HG03442 (cell line): Measurements from ENCODE around the gene WDR90.

Experiments used
- ATAC-seq: cut with Tn5 transposase; IDR thresholded peaks from one replicate; pipeline ENCODE4 v1.9.1; 2021; ENCODE audit warnings: mild to moderate bottlenecking, moderate library complexity; ENCODE audit not compliant: unreplicated experiment

The WDR90 gene

DNA sequence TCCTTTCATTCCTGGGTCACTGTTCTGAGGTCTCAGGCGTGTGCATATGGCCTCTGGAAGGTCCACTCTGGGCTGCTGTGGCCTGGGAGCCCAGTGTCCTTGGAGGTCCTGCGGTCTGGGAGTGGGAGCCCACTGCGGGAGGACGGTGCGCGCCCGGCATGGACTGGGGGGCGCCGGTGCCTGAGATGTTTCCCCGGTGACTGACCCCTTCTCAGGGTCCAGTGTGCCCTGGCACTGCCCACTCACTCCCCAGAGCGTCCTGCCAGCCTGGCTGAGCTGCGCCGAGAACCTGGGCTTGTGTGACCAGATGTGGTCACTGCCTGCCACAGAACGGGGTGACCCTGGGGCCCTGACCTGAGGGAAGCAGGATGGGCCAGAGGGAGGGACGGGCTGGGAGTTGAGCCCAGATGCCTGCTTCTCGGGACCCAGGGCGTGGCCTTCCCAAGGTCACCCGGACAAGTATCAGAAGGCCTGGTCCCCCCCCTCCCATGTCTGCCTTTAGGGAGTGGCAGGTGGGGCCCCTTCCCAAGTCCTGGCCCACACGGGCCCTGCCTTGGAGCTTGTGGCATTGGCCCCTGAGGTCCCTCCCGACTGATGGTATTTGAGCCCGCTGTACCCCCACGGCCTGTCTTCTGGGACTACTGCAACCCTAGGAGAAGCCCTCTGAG lies 25.2 kb downstream of the WDR90 start:
- ATAC-seq, result no peak

DNA sequence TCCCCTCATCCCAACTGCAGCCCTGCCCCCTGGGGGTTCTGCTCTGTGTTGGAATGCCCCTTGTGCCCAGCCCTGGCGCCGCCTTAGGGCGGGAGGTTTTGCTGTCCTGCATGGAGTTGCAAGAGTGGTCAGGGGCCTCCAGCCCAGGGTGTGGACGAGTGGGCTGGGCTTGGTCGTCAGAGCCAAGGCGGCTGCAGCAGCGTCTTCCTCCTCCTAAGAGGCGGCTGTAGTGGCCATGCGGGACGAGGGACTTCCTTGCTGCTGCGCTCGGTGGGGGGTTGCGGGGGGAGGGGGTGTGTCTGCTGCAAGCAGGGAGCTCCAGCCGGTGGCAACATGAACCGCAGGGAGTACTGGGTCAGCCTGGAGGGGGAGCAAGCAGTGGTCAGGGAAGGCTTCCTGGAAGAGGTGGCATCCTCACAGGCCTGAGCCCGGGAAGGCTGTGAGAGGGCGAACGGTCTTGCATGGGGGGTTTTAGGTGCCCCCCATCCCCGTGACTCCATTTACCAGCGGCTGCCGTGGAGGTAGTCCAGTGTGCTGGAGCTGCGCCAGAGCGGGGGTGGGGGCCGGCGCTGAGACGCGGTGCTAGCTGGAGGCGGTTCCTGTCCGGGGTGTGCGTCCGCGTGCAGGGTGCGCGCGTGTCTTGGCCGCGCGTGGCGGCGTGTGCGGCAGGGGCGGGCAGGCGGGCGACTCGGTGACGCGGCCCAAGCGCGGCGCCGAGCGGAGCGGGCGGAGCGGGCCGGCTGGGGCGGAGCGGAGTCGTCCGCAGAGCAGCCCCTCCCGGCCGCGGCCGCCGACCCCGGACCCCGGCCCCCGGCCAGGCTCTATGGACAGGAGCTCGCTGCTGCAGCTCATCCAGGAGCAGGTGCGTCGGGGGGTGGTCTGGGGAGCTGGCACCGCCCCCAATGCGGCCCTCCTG lies 26.1 kb downstream of the WDR90 start, which contains the start of gene RHBDL1:
RHBDL1 (plus strand) TSS at position 704 of the 916 bp plus-strand sequence; CDS start at position 824, 120 bp downstream.
- ATAC-seq, result no peak

DNA sequence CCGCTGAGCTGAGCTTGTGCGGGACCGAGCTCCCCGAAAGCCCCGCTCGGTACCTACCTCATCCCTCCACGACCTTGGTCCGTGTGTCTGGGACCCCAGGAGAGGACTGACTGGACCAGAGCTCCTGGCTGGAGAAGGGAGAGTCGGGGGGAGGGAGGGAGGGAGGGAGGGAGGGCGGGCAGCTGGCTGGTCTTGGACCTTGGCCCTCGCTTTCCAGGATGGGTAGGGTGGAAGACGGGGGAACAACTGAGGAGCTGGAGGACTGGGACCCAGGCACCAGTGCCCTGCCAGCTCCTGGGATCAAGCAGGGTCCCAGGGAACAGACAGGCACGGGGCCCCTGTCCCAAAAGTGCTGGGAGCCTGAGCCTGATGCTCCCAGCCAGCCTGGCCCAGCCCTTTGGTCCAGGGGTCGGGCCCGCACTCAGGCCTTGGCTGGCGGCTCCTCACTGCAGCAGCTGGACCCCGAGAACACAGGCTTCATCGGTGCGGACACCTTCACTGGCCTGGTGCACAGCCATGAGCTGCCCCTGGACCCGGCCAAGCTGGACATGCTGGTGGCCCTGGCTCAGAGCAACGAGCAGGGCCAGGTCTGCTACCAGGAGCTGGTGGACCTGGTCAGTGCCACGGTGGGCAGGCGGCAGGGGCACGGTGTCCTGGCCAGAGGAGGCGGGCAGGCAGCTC lies 26.9 kb downstream of the WDR90 start:
- ATAC-seq, result no peak

DNA sequence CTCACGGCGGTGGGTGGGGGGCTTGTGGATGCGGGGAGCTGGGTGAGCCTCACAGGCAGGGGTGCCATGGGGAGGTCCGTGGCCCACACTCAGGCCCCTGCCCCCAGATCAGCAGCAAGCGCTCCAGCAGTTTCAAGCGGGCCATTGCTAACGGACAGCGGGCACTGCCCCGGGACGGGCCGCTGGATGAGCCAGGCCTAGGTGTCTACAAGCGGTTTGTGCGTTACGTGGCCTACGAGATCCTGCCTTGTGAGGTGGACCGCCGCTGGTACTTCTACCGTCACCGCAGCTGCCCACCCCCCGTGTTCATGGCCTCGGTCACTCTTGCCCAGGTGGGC lies 27.4 kb downstream of the WDR90 start:
- ATAC-seq, result no peak

DNA sequence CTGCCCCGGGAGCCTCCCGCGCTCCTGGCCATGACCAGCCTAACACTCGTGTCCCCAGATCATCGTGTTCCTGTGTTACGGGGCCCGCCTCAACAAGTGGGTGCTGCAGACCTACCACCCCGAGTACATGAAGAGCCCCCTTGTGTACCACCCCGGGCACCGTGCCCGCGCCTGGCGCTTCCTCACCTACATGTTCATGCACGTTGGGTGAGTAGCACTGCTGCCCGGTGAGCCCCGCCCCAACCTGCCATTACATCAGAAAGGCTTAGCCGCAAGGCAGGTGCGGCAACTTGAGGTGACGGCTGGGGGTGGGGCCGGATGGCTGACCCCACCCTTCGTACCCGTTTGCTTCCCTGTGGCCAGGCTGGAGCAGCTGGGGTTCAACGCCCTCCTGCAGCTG lies 27.7 kb downstream of the WDR90 start:
- ATAC-seq, result no peak

DNA sequence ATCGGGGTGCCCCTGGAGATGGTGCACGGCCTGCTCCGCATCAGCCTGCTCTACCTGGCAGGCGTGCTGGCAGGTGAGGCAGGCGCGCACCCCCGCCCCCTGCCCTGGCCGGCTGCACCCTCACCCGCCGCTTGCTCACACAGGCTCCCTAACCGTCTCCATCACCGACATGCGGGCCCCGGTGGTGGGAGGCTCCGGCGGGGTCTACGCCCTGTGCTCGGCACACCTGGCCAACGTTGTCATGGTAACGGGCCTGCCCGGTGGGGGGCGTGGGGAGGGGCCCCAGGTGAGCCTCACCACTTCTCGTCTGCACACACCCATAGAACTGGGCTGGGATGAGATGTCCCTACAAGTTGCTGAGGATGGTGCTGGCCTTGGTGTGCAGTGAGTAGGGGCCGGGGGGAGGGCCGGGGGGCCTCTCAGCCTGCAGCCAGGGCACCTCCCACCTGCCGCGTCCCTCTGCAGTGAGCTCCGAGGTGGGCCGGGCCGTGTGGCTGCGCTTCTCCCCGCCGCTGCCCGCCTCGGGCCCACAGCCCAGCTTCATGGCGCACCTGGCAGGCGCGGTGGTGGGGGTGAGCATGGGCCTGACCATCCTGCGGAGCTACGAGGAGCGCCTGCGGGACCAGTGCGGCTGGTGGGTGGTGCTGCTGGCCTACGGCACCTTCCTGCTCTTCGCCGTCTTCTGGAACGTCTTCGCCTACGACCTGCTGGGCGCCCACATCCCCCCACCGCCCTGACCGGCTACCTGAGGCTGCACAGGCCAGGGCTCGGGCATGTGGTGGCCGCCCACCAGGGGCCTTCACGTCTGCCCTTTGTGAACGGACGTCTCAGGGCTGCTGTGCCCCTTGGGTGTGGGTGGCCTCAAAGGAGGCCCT lies 28.4 kb downstream of the WDR90 start:
- ATAC-seq, result no peak

DNA sequence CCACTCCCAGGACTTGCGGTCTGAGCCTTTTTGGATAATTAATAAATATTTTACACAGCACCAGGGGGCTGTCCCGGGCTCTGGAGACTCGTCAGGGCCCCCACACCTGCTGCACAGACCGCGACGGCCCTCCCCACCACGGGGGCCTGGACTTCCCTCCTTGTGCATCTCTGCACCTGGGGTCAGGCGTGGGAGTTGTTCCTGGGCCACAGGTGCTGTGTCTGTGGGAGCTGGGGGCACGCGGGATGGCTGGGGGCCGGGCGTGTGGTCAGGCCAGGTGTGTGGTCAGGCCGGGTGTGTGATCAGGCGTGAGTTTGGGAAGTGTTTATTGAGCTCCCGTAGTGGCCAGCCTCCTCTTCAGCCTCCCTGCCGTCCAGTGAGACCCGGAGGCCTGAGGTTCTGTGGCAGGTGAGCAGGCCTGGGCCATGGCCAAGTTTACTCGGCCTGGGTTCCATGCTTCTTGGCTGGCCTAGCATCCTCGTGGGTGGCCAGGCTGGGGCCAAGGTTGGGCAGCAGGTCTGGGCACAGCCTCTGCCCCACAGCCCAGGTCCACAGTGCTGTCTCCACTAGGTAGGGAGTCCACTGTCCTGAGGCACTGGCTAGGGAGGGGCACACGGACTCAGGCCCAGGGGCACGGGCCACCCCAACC lies 29.2 kb downstream of the WDR90 start:
- ATAC-seq, result no peak

DNA sequence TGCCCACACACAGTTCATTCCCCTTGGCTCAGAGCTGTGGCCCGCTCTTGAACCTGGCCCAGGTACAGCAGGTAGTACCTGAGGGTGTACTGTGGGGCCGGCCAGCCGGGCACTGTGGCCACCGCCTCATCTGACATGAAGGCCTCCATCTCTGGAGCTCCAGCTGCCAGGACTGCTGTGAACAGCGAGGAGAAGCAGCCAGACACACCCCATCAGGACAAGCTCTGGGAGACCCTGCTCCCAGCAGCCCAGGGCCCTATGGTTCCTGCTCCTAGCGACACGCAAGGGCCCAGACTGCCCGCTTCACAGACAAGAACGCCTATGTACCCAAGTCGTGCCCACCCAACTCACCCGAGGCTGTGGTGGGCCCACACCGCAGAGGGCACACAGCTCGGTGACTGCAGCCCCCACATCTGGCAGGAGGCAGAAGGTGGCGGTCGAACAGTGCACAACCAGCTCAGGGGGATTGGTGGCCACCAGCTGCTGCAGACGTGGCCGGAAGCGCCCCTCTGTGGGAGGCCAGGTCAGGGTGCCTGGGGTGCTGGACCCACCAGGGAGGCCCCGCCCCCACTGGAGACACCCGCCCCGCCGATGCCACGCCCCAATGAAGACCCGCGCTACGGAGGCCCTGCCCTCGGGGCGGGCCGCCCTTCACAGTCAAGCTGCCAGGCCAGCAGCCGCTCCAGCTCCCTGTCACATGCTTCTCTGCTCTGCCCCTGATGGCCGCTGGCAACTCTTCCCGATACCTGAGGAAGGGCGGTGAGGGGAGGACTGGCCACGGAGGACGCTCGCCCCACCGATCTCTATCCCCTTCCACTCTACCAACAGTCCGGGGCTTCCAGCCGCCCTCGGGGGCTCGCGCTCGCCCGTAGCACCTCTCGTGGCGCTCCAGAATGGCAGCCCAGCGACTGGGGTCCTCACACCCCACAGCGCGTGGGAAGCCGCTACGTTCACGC lies 30.0 kb downstream of the WDR90 start:
- no peak for ATAC-seq

DNA sequence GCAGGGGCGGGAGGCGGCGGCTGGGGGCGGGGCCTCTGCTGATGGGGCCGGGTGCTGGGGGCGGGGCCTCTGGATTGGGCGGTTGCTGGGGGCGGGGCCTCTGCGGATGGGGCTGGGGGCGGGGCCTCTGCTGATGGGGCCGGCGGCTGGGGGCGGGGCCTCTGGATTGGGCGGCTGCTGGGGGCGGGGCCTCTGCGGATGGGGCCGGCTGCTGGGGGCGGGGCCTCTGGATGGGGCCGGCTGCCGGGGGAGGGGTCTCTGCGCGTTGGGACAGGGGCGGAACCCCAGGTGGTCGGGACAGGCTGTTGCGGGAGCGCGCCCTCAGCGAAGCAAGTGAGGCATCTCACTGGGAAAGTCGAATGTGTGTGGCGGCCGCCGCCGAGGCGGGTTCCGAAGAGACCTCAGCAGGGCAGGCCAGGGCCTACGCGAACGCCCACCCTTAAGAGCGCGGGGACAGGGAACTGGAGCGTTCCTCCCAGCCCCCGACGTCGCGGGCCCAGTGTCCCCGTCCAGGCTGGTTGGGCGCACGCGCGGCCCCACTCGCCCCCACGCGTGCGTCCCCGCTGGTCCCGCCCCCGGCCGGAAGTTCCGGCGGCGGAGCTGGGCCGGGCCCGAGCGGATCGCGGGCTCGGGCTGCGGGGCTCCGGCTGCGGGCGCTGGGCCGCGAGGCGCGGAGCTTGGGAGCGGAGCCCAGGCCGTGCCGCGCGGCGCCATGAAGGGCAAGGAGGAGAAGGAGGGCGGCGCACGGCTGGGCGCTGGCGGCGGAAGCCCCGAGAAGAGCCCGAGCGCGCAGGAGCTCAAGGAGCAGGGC lies 30.9 kb downstream of the WDR90 start, which contains the start of gene STUB1:
STUB1 (plus strand) TSS at position 597 of the 811 bp plus-strand sequence; CDS start at position 713, 116 bp downstream.
- ATAC-seq, result peak; percentile 33

DNA sequence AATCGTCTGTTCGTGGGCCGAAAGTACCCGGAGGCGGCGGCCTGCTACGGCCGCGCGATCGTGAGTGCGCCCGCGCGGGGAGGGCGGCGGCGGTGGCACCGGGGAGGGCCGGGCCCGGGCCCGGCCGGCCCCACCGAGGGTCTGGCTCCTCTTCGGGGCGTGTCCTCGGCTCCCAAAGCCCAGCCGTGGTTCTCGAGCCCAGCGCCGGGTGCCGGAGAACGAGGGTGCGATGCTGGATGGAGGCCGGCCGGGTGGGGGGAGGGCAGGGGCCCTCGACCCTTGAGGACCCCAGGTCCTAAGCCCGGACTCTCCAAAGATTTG lies 31.4 kb downstream of the WDR90 start:
- ATAC-seq, result no peak

DNA sequence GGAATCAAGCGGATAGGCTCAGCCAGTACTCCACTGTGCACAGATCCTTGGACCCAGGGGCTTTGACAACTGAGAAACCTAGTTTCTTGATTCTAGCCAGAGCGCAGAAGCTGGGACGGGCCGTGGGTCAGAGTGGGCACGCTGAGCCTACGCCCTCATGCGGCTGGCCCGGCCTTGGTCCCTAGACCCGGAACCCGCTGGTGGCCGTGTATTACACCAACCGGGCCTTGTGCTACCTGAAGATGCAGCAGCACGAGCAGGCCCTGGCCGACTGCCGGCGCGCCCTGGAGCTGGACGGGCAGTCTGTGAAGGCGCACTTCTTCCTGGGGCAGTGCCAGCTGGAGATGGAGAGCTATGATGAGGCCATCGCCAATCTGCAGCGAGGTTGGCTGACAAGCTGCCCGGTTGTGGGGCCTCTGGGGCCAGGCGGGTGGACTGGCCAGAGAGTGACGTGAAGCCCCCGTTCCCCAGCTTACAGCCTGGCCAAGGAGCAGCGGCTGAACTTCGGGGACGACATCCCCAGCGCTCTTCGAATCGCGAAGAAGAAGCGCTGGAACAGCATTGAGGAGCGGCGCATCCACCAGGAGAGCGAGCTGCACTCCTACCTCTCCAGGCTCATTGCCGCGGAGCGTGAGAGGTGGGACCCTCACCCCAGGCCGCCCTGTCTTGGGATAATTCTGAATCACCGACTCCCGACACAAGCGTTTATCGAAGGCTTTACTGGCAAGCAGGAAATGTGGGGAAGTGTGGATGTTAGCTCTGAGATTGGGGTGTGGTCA lies 32.0 kb downstream of the WDR90 start:
- no peak for ATAC-seq

DNA sequence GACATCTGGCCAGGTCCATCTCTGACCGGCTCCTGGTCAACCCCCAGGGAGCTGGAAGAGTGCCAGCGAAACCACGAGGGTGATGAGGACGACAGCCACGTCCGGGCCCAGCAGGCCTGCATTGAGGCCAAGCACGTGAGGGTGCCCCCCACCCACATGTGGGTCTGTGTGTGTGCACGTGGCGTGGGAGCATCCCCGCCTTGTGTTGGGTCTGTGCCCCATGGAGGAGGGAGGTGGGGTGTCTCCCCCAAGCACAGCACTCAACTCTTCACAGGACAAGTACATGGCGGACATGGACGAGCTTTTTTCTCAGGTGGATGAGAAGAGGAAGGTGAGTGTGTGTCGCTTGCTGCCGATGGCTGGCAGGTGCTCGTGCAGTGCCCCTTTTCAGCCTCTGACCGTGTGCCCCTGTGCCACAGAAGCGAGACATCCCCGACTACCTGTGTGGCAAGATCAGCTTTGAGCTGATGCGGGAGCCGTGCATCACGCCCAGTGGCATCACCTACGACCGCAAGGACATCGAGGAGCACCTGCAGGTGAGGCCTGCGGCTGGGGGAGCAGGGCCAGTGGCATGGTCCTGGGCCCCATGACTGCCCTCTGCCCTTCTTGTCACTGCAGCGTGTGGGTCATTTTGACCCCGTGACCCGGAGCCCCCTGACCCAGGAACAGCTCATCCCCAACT lies 32.7 kb downstream of the WDR90 start:
- ATAC-seq, result no peak

DNA sequence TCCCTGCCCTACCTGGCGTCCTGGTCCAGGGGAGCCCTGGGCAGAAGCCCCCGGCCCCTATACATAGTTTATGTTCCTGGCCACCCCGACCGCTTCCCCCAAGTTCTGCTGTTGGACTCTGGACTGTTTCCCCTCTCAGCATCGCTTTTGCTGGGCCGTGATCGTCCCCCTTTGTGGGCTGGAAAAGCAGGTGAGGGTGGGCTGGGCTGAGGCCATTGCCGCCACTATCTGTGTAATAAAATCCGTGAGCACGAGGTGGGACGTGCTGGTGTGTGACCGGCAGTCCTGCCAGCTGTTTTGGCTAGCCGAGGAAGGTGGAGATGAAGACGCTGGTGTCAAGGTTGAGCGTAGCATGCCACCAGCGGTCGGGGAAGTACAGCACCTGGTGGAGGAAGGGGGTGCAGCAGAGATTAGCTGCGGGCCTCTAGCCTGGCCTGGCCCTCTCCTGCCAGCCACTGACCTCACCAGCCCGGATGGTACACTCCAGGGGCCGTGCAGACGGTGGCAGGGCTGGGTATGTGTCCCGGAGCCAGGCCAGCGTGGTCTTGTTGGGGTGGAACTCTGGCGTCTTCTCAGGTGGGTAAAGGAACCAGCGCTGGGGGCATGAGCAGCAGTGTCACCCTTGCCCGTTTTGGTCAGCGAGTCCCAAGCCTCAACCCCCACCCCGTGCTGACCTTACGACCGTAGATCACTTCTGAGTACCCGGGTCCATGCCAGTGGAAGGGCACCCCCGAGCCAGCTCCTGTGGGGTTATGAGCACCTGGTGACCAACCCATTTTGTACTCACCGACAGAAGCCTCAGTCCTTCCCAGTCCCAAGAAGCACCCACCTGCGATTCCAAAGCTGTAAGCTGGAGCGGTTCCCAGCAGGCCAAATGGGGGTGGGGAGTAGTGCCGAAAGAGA lies 33.6 kb downstream of the WDR90 start:
- no peak for ATAC-seq

DNA sequence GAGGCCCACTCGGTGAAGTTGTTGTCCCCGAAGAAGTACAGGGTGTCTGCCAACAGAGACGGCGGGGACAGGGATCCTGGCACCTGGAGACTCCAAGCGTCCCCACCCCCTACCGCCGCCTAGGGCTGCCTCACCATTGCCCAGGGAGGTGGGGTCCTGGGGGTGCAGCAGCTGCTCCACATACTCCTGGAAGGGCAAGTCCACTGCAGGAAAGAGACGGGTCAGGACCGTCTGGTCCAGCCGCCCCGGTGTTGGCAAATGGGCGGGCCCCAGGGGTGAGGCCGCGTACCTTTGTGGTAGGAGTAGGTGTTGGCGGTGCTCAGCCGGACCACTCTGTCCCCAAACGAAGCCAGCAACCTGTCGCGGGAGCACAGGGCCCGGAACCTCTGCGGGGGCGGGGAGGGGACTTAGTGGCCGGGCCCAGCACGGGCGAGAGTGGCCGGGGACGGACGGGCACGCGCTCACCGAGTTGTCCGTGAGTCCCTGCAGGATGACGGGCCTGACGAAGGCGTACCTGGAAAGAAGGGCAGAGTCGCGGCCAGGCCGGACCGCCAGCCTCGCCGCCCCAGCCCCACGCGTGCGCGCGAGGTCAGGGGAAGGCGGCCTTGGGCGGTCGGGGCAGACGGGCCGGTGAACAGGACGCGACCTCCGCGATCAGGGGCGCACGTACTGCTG lies 34.4 kb downstream of the WDR90 start:
- no peak for ATAC-seq

DNA sequence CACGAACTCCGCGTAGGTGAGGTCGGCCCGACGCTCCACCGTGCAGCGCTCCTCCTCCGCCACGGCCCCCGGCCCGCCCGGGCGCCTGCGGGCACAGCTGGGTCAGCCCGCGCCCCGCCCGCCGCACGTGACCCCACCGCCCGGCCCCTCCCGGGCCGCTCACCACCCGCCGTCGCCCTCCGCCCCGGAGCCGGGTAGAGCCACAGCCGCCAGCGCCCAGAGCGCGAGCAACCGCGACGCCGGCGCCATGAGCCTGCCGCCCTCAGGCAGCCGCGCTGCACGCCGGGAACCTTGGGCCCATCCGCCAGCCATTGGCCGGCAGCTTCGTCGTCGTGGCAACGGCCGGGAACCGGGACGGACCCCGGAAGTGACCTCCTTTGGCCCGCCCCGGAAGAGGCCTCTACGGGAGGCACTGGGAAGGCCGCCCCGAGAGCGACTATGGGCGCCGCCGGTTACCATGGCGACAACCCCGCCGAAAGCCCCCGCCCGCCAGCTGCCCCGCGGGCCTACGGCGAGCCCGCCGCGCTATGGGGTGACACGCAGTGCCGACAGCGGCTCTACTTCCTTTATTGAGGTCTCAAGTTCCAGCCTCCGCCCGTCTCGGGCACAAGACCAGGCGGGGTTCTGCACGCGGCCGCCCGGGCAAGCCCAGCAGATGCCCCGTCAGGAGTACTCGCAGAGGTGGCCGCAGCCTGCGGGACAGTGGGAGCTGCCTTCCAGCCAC lies 35.1 kb downstream of the WDR90 start, which contains the start of gene JMJD8:
JMJD8 (minus strand) TSS at position 264 of the 724 bp plus-strand sequence; CDS start at position 249, 15 bp downstream.
- peak; percentile 56 for ATAC-seq
